IMR-90 (cell line): ENCODE data around the gene MGLL.

Experiments
- BHLHE40 ChIP-seq: fragments of 150-350 bp; IDR thresholded peaks from 2 replicates; pipeline ENCODE4 v1.6.1; 2016; ENCODE audit warnings: mild to moderate bottlenecking, low read depth, low read length
- CHD1 ChIP-seq: IDR thresholded peaks from 2 replicates; pipeline ENCODE4 v1.6.1; 2012; ENCODE audit warnings: low read depth, low read length, improper control_type of control experiment
- FOS ChIP-seq: fragments of 150-350 bp; IDR thresholded peaks from 2 replicates; pipeline ENCODE4 v1.6.1; 2016; ENCODE audit warnings: low read depth, low read length
- MAFK ChIP-seq: IDR thresholded peaks from 2 replicates; pipeline ENCODE4 v1.6.1; 2012; ENCODE audit warnings: low read depth, low read length, improper control_type of control experiment
- MXI1 ChIP-seq: IDR thresholded peaks from 2 replicates; pipeline ENCODE4 v1.6.1; 2012; ENCODE audit warnings: low read depth, mild to moderate bottlenecking, low read length, moderate library complexity, borderline replicate concordance
- POLR2A ChIP-seq: IDR thresholded peaks from 2 replicates; pipeline ENCODE4 v1.6.1; 2012; ENCODE audit warnings: mild to moderate bottlenecking, low read depth, low read length
- RAD21 ChIP-seq: IDR thresholded peaks from 2 replicates; pipeline ENCODE4 v1.6.1; 2012; ENCODE audit warnings: low read length, improper control_type of control experiment
- RCOR1 ChIP-seq: IDR thresholded peaks from 2 replicates; pipeline ENCODE4 v1.6.1; 2012; ENCODE audit warnings: mild to moderate bottlenecking, low read length, improper control_type of control experiment; ENCODE audit not compliant: insufficient replicate concordance
- RFX5 ChIP-seq: IDR thresholded peaks from 2 replicates; pipeline ENCODE4 v1.8.0; 2012; ENCODE audit warnings: low read depth, mild to moderate bottlenecking, low read length, moderate library complexity
- SMC3 ChIP-seq: fragments of 150-350 bp; IDR thresholded peaks from 2 replicates; pipeline ENCODE4 v1.6.1; 2016; ENCODE audit warnings: low read depth, mild to moderate bottlenecking, antibody characterized with exemption, low read length, moderate library complexity
- USF2 ChIP-seq: fragments of 150-350 bp; IDR thresholded peaks from 2 replicates; pipeline ENCODE4 v1.6.1; 2017; ENCODE audit warnings: mild to moderate bottlenecking, antibody characterized with exemption, low read length, low read depth
- TF ChIP-seq, protein P1 (sequence below): conservative IDR thresholded peaks from 2 replicates; pipeline ENCODE4 v1.5.1; 2012; ENCODE audit warnings: mild to moderate bottlenecking, low read depth, low read length, improper control_type of control experiment
- TF ChIP-seq, protein P2 (sequence below): fragments of 150-350 bp; IDR thresholded peaks from 2 replicates; pipeline ENCODE4 v1.6.1; 2016; ENCODE audit warnings: low read depth, mild to moderate bottlenecking, low read length, moderate library complexity, borderline replicate concordance

- TF ChIP-seq POLR2A (no peak), RFX5 (no peak), BHLHE40 (no peak), FOS (no peak), SMC3 (no peak), MXI1 (no peak), CHD1 (no peak), RCOR1 (no peak), USF2 (no peak), RAD21 (no peak), MAFK (no peak)
- TF ChIP-seq, protein P1, sequence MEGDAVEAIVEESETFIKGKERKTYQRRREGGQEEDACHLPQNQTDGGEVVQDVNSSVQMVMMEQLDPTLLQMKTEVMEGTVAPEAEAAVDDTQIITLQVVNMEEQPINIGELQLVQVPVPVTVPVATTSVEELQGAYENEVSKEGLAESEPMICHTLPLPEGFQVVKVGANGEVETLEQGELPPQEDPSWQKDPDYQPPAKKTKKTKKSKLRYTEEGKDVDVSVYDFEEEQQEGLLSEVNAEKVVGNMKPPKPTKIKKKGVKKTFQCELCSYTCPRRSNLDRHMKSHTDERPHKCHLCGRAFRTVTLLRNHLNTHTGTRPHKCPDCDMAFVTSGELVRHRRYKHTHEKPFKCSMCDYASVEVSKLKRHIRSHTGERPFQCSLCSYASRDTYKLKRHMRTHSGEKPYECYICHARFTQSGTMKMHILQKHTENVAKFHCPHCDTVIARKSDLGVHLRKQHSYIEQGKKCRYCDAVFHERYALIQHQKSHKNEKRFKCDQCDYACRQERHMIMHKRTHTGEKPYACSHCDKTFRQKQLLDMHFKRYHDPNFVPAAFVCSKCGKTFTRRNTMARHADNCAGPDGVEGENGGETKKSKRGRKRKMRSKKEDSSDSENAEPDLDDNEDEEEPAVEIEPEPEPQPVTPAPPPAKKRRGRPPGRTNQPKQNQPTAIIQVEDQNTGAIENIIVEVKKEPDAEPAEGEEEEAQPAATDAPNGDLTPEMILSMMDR = no peak
- TF ChIP-seq, protein P2, sequence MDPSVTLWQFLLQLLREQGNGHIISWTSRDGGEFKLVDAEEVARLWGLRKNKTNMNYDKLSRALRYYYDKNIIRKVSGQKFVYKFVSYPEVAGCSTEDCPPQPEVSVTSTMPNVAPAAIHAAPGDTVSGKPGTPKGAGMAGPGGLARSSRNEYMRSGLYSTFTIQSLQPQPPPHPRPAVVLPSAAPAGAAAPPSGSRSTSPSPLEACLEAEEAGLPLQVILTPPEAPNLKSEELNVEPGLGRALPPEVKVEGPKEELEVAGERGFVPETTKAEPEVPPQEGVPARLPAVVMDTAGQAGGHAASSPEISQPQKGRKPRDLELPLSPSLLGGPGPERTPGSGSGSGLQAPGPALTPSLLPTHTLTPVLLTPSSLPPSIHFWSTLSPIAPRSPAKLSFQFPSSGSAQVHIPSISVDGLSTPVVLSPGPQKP = no peak
These were observed 120.9 kb downstream of the MGLL start for GRCh38 chr3:127701280-127701911.
